Measurements from ENCODE around the gene NPB.

Gene NPB

DNA sequence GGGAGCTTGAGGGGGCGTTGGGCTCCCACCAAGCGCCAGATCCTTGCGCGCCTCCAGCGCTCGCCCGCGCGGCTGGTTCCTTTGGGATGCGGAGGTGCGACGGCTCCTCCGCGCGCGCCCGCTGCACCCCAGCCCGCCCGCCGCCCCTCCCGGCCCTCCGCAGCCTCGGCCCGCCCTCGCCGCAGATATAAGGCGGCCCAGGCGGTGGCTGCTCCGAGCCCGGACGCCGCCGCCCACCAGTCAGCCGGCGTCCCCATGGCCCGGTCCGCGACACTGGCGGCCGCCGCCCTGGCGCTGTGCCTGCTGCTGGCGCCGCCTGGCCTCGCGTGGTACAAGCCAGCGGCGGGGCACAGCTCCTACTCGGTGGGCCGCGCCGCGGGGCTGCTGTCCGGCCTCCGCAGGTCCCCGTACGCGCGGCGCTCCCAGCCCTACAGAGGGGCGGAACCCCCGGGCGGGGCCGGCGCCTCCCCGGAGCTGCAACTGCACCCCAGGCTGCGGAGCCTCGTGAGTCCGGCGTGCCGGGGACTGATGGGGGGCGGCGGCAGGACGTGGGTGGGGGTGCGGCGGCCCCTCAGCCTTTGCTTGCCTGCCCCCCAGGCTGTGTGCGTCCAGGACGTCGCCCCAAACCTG is at the start of gene NPB:
NPB (plus strand) TSS at position 216 of the 630 bp plus-strand sequence; CDS start at position 256, 40 bp downstream.
- no peak for DNase-seq

DNA sequence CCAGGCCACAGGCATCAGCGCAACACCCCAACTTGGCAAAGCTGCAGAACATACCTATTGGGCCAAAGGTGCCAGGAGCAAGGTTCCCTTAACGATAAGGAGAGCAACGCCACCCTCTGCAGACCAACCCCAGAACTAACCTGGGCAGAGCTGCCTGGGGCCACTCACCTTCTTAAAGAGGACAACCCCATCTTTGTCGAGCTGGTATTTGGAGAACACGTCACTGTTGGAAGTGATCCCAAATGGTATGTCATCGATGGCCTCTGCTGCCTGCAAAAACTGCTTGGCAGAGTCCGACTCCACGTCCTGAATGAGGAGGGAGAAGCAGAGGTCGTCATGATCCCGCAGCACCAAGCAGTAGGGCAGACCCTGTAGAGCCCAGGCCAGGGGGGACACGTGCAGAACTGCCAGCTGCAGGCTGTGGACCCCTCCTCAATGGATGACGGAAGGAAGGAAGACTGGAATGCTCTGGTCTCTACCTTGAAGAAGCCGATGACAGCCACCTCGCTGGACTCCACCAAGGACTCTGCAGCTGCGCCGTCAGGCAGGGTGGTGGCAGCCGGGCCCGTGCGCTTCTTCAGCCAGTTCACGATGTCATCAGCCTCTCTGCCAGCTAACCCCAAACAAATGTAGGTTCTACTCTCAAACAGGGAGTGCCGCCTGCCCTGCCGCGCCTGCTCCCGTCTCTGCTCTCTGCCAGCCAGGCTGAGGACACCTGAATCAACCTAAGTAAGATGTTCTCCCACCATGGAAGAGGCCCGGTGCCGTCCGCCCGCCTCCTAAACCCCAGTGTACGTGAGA is 46.9 kb upstream of the NPB start:
- no peak for DNase-seq

DNA sequence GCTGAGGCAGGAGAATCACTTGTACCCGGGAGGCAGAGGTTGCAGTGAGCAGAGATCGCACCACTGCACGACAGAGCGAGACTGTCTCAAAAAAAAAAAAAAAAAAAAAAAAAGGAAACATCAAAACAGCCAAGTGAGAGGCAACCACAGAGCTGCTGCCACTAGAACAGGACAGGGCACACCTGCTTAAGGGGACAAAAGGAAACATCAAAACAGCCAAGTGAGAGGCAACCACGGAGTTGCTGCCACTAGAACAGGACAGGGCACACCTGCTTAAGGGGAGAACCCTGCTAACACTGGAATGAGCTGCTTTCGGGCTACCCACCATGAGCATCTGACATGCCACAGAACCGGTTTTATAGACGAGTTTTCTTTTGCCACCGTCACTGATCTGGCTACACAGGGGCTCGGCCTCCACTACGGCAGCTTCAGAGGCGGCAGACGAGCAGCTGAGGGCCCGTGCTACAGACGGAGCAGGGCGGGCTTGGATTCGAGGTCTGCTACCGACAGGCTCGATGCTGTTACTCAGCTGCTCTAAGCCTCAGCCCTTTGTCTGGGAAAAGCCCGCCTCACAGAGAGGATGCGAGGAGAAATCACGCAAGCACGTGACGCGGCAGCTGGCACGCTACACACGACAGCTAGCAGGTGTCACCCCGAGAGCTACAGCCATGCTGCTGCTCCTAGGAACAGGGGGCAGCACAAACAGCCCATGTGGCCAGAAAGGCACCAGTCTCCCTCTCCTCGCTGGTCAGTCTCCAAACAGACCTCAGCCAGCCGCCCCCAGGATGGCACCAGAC is 43.7 kb upstream of the NPB start:
- DNase-seq, result no peak

DNA sequence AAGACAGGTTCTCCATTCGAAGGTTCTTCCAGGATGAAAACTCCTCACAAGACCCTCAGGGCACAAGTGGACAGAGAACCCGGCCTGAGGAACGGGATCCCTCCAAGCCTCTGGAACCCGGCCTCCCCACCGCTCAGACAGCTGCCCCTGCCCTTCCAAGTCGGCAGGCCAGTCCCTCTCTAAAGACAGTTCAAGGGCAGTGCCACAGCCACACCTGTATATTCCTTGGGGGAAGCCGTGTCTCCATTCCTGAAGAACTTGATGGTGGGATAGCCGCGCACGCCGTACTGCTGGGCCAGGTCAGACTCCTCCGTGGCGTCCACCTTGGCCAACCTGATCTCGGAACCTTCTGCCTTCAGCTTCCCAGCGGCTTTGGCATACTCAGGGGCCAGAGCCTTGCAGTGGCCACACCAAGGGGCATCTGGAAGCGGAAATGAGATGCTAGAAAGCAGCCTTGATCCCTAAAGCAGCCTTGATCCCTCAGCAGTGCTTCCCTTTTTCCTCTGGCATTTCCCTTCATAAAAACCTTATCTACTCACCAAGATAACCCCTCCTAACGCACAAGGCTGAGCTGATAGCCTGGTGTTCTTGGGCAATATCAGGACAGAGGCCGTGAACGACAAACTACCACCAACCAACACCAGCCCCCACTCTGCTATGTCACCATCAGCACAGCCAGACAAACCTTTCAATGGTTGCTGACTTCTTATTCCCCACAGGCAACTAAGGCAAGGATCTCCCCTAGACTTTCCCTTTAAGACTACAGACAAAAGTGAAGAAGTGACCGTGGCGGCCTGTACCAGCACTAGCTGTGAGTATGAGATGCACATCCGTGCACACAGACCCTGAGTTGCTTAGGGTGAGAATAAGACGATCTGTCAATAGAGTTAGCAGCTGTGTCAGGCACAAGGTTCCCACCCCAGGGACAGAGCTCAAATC is 42.8 kb upstream of the NPB start:
- no peak for DNase-seq

DNA sequence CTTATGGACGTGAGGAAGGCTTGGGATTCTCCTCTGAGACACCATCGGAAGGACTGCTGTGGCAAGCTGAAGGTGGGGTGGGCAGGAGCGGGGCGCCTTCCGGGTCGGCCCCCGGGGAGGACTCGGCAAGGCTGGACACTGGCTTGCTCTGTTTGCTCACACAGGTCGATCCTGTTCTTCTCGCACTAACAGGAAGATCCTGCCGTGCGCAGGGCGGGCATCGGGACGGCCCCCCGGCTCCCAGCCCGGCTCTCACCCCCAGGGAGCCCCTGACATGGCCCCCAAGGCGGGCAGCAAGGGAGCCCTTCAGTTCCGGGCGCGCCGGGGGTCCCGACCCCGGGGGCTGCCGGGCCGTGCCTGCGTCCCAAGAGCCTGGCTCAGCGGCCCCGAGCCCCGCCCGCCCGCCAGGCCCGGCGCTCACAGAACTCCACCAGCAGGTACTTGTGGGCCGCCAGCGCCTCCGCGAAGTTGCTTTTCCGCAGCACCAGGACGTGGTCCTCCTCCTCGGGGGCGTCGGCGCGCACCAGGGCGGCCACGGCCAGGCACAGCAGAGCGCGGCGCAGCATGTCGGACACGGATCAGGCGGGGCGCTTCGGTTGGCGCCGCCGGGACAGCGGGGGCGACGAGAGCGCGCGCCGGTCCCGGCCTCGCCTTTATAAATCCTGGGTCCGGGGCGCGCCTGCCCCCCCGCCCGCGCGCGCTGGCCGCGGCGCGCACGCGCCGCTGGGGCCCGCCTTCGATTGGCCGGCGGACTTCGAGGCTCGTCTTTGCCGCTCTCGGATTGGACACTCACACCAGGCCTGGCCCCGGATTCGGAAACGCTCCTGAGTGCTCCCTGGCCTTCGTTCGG is 41.9 kb upstream of the NPB start, which contains the start of gene P4HB:
P4HB (minus strand) TSS at position 630 of the 850 bp plus-strand sequence; CDS start at position 566, 64 bp downstream.
- DNase-seq, result no peak

DNA sequence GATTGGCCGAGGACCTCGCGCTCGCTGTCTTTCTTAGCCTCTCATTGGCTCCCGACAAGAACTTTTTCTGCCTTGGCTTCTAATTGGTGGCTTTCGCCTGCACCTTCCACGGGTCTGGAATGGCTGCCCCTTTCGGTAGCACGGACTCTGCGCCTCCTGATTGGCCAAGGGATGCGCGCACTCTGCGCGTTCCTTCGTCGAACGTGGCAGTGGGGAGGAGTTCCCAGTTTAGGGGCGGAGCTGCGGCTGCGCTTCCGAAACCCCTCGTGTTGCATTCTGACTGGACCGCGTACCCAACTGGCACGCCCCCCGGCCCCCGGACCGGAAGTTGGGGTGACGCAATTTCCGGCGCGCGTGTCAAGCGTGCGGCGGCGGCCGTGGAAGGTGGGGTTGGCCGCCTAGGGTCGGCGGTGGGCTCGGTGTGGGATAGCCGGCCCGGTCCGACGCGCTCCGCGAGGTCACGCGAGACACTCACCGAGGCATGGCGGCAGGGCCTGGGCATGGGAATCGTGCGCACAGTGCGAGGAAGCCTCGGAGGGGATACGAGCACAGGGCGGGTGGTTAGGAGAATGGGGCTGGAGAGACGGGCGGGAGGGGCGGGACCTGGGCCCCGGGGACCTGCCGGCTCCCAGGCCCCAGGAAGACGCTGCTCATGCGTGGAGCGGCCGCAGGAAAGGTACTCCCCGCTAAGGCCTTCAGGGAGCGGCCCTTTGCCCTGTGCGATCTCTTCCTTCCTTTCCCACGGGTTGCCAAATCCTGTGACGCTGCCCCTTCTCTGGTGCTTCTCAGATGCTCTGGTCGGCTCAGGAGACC is 41.1 kb upstream of the NPB start:
- peak; percentile 100 for DNase-seq

DNA sequence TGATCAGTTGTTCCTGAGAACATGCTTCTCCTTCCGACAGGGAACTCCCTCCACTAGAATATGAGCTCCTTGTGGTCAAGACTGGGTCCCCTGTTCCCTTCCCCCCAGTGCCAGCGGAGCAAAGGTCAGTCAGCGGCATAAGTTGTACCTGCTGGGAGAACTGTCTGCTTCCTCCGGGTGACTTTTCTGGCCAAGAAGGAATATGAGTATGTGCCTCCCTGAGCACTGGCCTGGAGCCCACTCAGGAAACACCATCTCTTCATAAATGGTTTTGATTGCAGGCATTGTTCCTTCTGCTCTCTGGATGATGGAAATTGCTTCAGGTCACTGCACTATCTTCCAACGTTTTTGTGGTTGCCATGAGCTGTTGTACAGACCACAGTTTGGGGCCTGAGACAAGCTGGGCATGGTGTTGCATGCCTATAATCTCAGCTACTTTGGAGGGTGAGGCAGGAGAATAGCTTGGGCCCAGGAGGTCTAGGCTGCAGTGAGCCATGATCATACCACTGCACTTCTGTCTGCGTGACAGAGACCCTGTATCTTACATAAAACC is 38.8 kb upstream of the NPB start:
- DNase-seq, result no peak

DNA sequence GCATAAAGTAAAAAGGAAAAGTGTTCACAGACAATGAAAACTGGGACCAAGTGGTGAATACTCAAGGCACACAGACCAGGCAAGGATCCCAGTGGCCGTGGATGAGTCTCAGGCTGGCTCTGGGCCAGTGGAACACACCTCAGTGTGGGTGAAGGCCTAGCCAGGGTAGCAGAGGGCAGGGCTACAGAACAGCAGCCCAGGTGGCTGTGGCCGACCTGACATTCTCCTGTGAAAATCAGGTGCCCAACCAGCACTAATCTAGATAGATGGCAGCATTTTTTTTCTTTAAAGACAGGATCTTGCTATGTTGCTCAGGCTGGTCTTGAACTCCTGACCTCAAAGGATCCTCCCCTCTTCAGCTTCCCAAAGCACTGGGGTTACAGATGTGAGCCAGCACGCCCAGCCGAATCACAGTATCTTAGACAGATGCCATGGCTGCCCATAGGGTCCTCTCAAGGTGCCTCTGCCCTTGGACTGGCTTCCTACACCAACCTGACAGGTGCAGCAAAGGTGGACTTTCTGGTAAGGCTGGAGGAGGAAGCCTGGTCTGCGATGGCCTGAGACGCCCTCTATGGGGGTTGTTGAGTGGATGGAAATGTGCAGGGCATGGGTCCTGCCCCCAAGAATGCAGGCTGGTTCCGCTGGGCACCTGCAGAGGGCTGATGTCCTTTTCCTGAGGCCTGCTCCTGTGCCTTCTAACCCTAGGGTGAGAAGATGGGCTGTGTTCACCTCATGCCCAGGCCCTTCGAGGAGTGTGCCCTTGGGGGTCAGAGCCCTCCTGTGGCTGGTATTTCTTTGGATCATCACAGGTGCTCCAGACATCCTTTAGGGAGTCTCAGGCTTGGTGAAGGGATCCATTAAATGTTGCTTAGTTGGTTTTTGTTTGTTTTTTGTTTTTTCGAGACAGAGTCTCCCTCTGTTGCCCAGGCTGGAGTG is 37.9 kb upstream of the NPB start:
- no peak for DNase-seq

DNA sequence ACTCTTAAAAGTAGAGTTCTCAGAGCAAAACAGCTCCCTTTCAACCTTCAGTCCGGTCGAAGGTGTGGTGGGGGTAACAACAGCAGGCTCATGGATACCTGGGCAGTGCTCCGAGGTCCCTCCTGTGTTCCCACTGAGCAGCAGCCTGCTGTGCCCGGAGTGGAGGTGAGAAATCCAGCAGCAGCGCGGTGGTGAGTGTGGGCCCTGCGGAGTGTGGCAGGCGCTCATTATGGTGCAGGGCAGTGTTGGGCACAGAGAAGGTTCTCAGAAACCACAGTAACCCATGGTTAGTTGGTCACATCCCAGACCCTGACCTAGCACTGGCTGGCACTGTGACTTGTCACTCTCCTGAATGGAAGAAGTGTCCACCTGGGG is 36.7 kb upstream of the NPB start:
- DNase-seq, result no peak

DNA sequence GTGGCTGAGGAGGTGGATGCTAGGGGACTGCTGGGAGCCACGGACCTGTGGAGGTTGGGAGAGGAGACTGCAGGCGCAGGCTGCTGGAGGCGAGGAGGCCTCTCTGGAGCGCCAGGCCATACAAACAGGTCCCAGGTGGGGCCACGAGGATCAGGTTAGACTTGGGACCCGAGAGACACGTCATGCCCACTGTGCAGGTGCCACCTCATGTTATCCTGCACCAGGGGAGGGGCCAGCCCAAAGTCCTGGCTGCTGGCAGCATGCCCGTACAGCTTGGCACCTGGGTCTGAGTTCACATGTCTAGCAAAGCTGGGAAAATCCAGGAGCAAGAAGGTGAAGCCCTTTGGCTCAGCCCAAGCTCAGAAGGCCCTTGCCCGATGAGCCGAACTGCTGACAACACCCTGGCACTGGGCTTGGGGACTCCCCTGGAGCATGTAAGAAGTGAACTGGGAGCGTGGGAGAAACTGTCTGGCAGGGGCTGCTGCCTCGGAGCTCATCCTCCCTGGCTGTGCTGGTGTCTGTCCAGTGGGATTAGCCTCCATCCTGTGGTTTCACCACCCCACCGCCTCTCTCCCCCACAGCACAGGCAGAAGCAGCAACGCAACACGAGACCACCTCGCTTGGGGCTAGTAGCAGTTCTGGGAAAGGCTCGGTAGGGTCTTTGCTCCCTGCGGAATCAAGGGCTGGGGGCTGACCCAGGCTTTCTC is 36.2 kb upstream of the NPB start:
- DNase-seq, result peak; percentile 77

DNA sequence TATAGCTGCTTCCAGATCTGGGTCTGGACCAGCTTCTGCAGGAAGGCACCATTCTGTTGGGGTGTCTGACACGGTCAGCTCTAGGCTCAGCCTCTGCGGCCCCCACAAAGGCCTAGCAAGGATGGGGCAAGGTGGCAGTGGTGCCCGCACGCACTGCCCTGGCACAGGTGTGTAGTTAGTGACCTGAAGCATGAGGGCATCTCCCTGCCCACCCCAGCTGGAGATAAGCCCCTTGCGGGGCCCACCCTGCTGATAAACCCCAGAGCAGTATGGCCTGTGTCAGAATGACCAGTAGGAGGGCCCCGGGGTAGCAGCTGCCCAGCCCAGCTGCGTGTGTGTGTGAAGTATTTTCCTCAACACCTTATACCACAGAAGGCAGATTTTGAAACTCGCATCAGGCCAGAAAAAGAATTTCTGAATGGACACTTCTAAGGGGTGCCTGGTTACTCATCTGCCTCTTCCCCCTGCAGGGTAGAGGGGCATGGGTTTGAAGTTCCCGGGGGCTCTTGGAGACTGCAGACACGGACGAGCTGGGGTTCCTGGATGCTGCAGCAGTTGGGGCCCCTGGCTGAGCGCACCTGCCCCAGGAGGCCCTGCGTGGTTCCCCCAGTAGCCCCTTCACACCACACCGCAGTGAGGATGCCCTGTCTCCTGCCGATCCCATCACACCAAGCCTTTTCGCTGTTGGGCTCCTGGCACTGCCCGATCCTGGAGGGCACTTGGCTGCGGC is 35.4 kb upstream of the NPB start:
- no peak for DNase-seq

DNA sequence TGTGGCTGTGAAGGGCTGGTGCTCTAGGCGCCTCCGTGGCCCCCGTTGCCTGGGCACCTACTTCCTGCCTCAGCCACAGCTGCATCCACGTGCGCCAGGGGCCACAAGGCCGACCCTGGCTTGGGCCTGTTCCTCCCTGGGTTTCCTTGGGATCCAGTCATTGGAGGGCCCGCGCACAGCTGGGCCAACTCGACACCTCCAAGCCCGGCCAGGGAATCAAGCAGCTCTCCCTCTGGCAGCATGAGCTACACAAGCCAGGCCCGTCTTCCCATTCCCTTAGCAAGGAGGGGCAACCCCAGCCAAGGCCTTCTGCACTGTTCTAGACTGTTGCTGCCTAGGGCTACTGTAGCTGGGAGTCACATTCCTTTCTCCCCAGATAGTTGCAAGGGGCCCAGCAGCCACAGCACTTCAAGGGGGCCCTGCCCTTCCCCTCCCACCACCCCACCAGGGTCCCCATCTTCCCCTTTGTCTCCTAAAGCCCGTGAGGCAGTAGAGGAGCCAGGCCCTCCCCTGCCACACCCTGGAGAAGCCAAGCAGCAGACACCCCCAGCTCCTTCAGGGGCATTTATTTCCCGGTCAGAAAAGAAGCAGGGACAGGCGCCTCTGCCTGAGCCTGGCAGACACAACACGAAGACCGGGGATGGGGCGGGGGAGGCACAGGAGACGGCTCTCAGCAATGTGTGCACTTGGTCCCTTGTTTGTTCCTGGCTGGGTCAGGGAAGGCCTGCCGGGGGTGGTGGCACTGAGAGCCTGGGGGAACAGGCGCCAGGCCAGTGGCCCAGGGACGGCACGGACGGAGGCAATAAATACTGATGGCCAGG is 34.7 kb upstream of the NPB start:
- DNase-seq, result no peak

DNA sequence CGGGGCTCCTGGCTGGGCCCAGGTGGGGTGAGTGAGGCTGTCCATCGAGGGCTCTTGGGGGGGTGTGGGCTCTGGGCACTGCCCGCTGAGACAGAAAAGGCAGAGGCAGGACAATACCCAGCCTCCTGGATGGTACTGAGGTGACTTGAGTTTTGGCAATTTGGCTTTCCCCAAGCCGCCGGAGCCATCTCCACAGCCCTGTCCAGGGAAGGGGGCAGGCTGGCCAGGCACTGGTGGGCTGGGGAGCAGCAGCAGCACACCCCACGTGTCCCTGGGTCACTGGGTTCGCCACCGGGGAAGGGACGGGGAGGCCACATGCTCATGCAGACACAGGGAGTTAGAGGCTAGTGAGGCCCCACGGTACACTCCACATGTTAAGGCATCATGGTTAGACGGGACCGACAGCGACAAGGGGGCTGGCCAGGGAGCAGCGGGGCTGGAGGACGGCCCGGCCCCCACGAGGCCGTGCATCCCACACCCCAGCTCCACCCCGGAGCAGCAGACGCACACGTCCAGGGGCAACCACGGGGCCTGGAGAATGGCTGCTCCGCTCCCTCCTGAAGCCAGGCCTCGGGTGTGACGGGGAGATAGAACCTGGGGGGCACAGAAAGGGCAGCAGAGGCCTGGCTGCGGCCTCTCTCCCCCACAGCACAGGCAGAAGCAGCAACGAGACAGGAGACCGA is 33.9 kb upstream of the NPB start:
- no peak for DNase-seq

DNA sequence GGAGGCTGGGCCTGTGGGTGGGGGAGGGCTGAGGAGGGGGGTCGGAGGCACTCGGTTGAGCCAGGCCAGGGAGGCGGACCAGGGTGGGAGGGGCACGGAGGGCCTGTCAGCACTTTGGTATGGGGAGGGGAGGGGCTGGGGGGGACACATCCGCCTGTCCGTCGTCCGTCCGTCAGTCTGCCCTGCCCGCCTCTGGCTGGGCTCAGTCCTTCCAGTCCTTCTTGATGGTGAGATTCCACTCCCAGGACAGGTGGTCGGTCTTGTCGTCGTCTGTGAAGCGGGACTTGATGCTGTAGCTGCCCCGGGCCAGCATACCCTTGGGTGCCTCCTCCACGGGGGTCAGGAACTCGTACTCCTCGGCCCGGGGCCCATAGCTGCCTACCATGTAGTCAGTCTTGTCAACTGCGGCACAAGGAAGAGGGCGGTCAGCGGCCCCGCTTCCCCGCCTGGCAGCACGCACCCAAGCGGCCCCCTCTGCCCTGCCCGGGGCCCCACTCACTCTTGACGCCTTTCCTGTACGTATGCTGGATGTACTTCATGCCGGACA is 33.3 kb upstream of the NPB start:
- DNase-seq, result no peak

DNA sequence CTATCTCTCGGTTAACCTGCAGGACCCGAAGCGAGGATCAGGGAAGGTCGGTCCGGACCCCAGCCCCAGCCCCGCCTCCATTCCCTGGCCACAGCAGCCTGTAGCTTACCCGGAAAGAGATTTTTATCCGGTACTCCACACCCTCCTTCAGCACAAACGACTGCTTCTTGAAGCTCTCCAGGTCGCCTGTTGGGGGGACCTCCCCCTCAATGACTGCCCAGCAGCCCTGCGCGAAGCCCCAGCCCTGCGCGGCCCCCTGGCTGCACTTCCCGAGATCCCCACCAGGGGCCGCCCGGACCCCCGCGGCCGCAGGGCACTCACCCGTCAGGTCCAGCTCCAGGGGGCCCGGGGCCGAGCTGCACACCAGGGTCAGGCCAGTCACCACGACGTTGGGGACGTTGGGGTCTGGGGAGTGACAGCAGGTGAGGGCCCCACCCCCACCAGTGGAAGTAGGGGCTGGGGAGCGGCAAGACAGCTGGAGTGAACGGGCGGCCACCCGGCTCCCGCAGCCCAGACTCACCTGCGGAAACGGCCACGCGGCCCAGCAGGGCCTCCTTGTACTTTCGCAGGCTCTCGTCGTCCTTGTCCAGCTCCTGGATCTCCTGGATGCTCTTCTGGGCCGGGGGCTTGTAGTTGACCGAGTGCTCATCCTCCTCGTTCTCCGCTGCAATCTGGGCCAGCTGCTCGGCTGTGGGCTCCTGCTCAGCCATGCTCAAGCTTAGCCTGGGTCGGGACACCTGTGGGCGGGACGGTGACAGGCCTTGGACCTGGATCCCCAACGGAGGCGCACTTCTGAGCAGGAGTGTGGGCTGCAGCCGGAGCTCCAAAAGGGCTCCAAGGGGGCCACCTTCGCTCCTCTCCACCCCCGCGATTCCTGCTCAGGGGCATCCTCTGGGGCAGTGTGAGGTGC is 32.6 kb upstream of the NPB start:
- DNase-seq, result no peak

Measured in NCI-H2107 (cell line).